Uterine smooth muscle cell (primary cell): ENCODE measurements around the gene OST4. TPM values are rescaled to one million over a fixed set of nuclear protein-coding genes. Genes with fewer than 3 reads are reported as not detected.

Experiments
- total RNA-seq: library from RNA; depleted of rRNA; stranded (reverse); fragments of >200 nt; gene quantifications from 2 replicates; pipeline ENCODE4 v1.2.3, GENCODE V29; 2014

The OST4 gene
- 224 and 453 TPM in 2 replicates for total RNA-seq

GRCh38 chr2:27071277-27071989 lies at the start of gene OST4:
Gene OST4 (minus strand): TSS chr2:27071654.

GRCh38 chr2:27118525-27119329 lies 47.3 kb upstream of the OST4 start, which contains the start of gene CGREF1:
Gene CGREF1 (minus strand): TSS chr2:27119128. CDS start chr2:27104366, 14,762 bp downstream.

GRCh38 chr2:27086724-27087593 lies 15.5 kb upstream of the OST4 start, which contains the start of gene KHK:
Gene KHK (plus strand): TSS chr2:27086772. CDS start chr2:27087260, 488 bp downstream.

GRCh38 chr2:27078267-27079194 lies 7.1 kb upstream of the OST4 start, which contains the start of gene EMILIN1:
Gene EMILIN1 (plus strand): TSS chr2:27078615. CDS start chr2:27079066, 451 bp downstream.

GRCh38 chr2:27050996-27051901 lies 20.2 kb downstream of the OST4 start, which contains the start of gene AGBL5:
Gene AGBL5 (plus strand): TSS chr2:27051668. CDS start chr2:27052959, 1,291 bp downstream.

GRCh38 chr2:27032495-27033252 lies 38.8 kb downstream of the OST4 start, which contains the start of gene TMEM214:
Gene TMEM214 (plus strand): TSS chr2:27032965. CDS start chr2:27033016, 51 bp downstream.

Other genes starting within 250 kb of the OST4 start
- not detected in 2 replicates for gene DPYSL5, start 223.5 kb downstream of the OST4 start, total RNA-seq
- 6.6 and 8.4 TPM in 2 replicates for gene MAPRE3, start 101.0 kb downstream of the OST4 start, total RNA-seq
- gene TMEM214, start 38.7 kb downstream of the OST4 start, total RNA-seq, result 38.7 and 45.9 TPM in 2 replicates
- 21.2 and 23.9 TPM in 2 replicates for gene AGBL5, start 20.0 kb downstream of the OST4 start, total RNA-seq
- gene EMILIN1, start 7.0 kb upstream of the OST4 start, total RNA-seq, result 196 and 328 TPM in 2 replicates
- 1.2 and 3.1 TPM in 2 replicates for gene KHK, start 15.1 kb upstream of the OST4 start, total RNA-seq
- 1.4 and 6.2 TPM in 2 replicates for gene CGREF1, start 47.5 kb upstream of the OST4 start, total RNA-seq
- gene ABHD1, start 52.2 kb upstream of the OST4 start, total RNA-seq, result under 0.01 TPM in 2 replicates
- 46.4 and 50.0 TPM in 2 replicates for gene PREB, start 63.0 kb upstream of the OST4 start, total RNA-seq
- not detected in 2 replicates for gene PRR30, start 67.8 kb upstream of the OST4 start, total RNA-seq
- not detected in 2 replicates for gene TCF23, start 77.3 kb upstream of the OST4 start, total RNA-seq
- 140 and 237 TPM in 2 replicates for gene ATRAID, start 140.4 kb upstream of the OST4 start, total RNA-seq
- 19.4 and 30.4 TPM in 2 replicates for gene SLC5A6, start 140.6 kb upstream of the OST4 start, total RNA-seq
- 45.9 and 57.2 TPM in 2 replicates for gene CAD, start 145.7 kb upstream of the OST4 start, total RNA-seq
- 0.66 and 0.87 TPM in 2 replicates for gene SLC30A3, start 191.4 kb upstream of the OST4 start, total RNA-seq
- not detected in 2 replicates for gene DNAJC5G, start 203.8 kb upstream of the OST4 start, total RNA-seq
- 0.33 and 0.37 TPM in 2 replicates for gene TRIM54, start 210.8 kb upstream of the OST4 start, total RNA-seq
- gene UCN, start 236.8 kb upstream of the OST4 start, total RNA-seq, result 0.22 and 1.00 TPM in 2 replicates